HG02571 (cell line): ENCODE measurements around the gene RAD21L1.

Experiments used
- ATAC-seq: cut with Tn5 transposase; IDR thresholded peaks from one replicate; pipeline ENCODE4 v1.9.1; 2021; ENCODE audit warnings: mild to moderate bottlenecking, moderate library complexity; ENCODE audit not compliant: unreplicated experiment

Gene RAD21L1

DNA sequence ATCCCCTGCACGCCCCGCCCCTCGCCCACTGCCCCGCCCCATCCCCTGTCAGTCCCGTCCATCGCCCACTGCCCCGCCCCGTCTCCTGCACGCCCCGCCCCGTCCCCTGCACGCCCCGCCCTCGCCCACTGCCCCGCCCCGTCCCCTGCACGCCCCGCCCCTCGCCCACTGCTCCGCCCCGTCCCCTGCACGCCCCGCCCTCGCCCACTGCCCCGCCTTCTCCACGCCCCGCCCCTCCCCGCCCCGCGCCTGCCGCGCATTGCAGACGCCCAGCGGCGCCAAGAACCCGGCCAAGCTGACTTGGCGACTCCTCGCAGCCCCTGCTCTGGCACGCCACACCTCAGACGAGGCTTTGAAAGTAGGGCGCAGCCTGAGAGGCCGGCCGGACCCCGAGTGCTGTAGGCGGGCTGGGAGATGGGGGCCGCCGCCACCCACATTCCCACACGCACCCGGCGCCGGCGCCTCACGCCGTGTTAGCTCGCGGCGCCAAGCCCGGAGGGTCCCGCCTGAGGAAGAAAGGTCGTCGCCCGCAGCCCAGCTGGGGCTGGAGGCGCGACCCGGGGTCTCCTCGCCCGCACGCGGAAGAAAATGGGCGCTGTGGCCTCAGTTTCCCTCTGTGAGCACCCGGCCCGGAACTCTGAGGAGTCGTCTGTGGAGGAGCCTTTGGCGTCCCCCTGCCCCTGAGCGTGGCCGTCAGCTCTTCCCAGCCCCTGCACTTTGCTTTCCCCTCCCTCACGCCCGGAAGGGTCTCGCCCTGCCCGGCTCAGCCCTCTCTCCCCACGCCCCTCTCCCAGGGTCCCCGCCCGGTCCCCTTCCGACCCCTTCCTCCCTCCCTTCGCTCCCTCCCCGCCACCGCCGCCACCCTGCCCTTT, at the start of gene RAD21L1:
RAD21L1 (plus strand) TSS at position 262 of the 872 bp plus-strand sequence. CDS start 2,410 bp downstream, outside the sequence.
- ATAC-seq: no peak

DNA sequence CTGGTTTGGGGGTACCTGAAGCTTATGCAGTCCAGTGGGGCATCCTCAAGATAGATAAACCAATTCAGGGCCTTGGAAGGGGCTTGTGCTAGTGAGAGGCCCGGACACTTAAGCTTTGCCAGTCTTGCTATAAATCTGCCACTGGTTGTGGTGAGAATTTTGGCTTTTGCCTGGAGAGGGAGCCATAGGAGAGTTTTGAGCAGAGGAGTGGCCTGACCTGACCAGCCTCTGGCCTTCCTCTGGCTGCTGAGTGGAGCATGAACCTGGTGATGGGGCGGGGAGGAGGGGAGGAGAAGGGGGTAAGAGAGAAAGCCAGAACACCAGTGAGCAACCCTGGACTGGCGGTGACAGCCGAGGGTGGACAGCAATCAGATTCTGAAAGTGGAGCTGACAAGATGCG, 48.2 kb upstream of the RAD21L1 start:
- no peak for ATAC-seq

DNA sequence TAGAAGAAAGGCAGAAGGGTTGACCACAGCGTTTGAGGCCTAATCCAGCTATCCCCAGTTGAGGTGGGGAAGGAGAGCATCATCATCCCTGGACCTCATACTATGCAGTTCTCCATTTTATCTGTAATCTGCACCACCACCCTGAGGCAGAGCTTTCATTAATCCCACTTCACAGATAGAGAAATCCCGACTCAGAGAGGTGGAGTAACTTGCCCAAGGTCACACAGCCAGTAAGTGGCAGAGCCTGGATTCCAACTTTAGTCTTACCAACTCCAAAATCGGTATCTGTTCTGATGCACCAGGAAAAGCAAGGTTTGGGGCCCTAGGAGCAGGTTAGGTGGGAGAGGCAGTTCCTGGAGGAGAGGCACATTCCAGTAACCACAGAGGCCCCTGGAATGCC, 47.7 kb upstream of the RAD21L1 start:
- ATAC-seq: no peak

DNA sequence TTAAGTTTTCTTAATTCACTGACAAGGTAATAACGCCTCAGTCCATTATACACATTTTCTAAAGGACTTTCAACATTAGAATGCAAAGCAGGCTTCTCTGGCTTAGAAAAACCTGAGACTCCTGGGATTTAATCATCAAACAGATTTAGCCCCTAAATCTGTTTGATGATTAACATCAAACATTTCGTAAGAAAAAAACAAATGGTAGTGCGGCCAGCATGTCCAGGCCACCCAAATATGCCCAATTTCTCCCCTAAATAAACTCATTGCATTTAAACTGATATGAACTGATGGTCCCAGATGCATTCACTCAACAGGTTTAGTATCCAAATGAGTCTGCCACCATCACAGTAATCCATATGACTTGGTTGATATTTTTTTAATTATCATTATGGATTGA, 47.2 kb upstream of the RAD21L1 start:
- ATAC-seq: no peak

DNA sequence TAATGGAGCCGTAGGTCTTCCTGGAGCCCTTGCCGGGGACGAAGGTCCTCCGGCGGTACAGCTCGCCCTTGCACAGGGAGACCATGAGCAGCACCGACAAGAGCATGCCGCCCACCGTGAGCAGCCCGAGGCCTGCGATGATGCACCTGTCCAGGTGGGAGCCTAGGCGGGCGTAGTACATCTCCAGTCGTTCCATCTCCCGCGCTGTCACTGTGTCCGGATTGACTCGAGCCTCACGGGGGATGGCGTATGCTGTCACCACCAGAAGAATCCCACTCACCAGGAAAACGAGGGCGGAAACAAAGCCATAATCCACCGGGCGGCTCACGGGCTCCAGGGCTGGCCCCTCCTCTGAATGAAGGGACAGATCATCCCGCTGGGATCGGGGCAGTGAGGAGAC, 44.9 kb upstream of the RAD21L1 start:
- no peak for ATAC-seq

DNA sequence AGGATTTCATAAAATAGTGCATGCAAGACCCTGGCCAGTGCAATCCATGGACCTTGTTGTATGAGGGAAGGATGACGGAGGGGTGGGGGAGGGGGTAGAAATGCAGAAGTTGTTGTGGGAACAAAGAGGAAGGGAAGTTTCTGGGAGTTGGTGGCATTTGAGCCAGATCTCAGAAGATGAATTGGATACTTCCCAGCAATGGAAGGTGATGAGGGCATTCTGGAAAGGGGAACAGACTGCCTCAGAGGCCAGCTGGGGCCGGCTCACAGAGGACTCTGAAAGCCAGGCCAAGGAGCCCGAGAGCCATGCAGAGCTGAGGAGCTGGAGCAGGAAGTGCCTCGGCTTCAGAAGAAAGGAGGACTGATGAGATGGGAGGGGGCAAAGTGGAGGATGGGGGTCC, 43.7 kb upstream of the RAD21L1 start:
- ATAC-seq: no peak

DNA sequence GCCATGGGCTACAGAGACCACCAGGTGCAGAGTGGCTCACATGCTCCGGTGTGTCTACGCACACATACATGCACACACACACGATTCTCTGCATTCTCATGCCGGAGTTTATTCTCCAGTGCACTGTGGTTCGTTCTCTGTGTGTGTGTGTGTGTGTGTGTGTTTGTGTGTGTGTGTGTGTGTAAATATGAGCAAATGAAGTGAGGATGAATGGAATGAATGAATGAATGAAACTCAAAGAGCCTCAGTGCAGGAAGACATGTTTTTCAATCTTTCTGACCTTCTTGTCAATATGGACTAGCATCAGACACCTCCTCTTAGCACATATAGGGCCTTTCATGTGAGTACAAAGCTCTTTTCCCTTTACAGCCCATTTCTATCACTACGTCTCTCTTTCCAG, 42.7 kb upstream of the RAD21L1 start:
- no peak for ATAC-seq

DNA sequence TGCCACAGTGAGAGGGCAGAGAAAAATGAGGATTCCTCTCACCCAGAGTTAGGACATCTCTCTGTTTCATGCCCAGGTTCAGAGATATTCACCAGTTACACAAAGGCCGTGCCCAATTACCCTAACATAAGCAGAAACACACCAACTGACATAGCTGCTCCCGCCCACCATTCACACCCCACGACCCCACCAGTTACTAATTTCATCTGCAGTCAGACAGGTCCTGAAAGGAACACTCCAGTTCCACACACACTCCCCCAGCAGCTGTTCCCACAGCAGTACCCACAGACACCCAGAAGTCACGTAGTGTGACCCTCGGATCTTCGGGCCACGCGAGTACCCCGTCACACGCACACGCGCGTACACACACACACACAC, 41.6 kb upstream of the RAD21L1 start:
- no peak for ATAC-seq

DNA sequence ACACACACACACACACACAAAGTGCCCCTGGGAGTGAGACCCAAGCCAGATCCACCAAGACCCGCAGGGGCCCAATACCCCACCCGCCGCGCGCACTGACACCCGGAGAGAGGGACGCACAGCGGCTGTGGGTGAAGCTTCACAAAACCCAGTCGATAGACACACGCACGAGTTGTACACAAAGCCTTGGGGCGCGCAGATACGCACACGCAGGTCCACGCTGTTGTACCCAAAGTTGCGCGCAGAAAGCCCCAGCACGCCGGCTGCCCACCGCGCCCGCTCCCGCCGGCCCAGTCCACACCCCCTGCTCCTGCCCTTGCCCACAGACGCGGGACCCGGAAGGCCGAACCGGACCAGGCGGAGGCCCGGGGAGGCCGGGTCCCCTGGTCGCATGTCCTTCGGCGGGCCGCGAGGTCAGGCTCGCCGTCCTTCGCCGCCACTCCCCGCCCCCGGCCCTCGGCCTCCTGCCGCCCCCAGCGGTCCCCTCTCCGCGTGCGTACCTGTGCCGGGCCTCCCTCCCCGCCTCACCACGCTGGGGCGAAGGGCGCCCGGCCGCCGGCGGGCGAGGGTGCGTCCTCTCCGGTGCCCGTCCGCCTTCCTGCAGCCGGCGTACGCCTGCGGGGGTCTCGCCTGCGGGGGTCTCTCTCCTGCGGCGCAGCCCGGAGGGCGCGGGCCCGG, 41.1 kb upstream of the RAD21L1 start, which contains the start of gene TMEM74B:
TMEM74B (minus strand) TSS at position 344 of the 678 bp plus-strand sequence. CDS start 1,180 bp downstream, outside the sequence.
- no peak for ATAC-seq

DNA sequence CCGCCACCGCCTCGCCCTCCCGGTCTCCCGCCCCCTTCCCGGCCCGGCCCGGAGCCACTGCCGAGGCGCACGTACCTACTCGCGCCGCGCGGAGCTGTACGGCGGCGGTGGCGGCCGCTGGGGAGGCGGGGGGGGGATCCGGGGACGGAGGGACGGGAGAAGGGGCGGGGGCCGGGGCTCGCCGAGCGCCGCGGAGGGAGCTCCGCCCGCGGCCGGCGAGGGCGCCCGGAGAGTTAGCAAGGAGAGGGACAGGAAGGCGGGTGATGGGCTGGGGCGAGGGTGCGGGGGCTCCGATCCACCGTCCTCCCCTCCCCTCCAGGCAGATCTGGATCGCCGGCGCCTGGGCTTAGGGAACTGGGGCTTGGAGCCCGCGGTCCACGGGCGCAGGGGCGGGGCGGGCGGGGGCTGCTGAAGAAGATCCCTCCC, 40.5 kb upstream of the RAD21L1 start:
- ATAC-seq: no peak

DNA sequence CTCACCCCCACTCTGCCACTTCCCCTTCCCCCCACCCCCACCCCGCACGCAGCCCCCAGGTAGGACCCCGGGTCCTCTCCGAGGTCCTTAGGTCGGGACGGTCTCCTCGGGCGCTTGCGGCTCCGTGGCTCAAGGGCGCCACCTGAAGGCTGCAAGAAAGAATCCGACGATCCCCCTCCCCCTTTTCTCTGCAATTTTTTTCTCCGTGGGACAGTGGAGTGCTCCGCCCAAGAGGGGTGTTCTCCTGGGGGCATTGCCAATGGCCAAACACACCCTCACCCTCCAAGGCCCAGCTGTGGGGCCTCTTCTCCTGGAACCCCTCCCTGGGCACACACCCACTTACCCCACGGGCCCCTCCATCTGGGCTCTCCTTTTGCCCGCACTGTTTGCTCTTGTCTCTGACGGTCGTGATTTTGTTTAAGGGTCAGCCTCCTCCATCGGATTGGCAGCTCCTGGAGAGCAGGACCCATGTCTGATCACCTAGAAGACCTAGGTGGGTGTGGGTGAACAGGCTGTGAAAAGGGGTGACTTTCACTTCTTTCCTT, 40.0 kb upstream of the RAD21L1 start:
- ATAC-seq: no peak

DNA sequence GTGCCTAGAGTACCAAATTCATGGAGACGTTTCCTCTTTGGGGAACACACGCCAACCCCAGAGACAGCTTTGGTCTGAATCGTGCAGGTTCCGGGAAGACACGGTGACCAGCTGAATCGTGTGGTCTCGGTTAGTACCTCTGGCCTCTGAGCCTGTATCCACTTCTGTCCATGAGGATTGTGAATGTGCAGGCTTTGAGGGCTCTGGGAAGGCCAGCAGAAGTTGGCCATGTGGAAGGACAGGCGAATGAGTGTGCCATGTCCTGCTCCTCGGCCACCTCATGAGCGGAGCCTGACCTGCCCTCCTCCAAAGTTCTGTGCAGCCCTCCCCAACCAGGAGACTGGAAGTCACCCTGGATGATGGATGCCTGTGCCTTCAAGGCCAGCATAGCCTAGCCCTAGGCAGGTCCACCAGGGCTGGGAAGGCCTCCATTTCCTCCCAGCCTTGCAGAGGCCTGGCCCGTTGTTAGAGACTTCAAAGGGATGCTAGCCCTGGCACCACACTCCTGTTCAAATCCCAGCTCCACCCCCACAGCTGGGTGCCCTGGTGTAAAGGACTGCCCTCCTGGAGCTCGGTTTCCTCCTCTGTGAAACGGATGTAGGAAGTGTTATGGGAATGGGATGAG, 39.4 kb upstream of the RAD21L1 start:
- no peak for ATAC-seq

DNA sequence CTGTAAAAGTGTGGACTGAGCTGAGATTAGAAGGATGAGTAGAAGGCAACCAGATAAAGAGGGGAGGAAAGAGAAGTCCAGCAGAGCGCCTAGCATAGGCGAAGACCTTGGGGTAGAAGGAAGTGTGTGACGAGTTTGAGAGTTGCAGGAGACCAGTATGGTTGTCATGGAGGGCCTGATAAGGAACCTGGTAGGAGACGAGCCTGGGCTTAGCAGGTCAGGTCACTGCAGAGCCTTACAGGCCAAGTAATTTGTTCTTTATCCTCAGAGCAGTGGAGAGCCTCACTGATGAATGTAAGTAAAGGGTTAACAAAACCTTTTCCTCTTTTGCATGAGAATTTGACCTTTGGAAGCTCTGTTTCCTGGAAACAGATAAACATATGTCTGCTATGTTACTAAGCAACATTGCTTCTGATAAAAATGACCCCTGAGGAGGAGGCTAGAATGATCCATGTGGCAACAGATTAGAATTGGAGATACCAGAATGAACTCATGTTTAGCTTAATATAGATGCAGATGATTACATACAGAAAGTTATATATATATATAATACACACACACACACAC, 38.2 kb upstream of the RAD21L1 start:
- no peak for ATAC-seq

DNA sequence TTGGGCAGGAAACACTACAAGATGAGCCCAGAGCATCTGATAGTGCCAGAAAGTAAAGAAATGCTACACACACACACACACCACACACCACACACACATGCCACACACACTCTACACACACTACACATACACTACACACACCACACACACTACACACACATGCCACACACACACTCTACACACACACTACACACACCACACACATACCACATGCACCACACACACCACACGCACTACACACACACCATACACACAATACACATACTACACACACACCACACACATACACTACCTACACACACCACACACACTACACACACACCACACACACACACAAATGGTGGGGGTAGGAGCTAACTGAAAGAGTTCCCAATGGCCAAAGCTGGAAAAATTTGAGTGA, 37.5 kb upstream of the RAD21L1 start:
- ATAC-seq: no peak

DNA sequence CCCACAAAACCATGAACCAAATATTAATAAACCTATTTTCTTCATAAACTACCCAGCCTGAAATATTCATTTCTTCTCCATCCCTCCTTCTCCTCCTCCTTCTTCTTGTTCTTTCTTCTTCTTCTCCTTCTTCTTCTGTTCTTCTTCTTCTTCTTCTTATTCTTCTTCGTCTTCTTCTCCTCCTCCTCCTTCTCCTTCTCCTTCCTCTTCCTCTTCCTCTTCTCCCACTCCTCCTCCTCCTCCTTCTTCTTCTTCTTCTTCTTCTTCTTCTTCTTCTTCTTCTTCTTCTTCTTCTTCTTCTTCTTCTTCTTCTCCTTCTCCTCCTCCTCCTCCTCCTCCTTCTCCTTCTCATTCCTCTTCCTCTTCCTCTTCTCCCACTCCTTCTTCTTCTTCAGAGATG, 36.0 kb upstream of the RAD21L1 start:
- no peak for ATAC-seq

DNA sequence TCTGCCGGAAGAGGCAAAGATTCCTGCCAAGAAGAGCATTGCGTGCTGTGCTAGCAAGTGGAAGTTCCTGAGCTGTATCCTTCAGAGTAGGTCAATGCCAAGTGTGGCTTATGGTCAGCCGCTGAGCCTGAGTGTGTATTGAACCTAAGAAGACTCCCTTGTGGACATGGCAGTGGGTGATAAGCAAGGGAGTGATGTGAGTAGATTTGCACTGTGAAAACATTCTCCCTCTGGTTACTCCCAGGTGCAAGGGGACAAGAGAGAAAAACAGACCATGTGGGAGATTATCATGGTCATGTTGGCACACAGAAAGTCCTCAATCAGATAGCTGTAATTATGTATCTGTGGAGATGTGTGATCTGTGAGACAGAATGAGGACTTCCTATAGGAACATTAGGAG, 35.0 kb upstream of the RAD21L1 start:
- ATAC-seq: no peak

DNA sequence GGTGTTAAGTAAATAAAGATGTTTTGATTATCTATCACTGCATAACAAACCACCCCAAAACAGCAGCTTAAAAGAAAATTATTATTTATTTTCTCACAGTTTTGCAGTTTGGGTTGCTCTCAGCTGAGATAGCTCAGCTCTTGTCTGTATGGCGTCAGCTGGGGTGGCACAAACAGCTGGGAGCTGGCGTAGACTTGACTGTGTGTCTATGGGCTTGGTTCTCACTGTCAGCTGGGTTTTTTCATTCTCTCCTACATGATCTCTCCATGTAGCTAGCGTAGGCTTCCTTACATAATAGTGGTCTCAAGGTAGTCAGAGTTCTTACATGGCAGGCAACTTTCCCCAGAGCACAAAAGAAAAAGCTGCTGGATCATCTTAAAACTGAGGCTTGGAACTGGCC, 34.5 kb upstream of the RAD21L1 start:
- ATAC-seq: no peak

DNA sequence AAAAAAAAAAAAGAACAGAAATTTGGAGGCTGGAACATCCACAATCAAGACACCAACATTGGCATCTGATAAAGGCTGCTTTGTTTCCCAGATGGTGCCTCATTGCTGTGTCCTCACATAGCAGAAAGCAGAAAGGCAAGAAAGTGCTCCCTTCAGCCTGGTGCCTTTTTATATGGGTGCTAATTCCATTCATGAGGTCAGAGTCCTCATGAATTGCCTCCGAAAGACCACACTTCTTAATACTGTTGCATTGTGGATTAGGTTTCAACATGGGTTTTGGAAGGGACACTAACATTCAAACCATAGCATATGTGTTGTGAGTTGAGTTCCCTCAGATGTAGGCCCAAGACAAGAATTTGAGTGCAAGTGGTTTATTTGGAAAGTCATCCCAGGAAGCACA, 30.6 kb upstream of the RAD21L1 start:
- ATAC-seq: no peak

DNA sequence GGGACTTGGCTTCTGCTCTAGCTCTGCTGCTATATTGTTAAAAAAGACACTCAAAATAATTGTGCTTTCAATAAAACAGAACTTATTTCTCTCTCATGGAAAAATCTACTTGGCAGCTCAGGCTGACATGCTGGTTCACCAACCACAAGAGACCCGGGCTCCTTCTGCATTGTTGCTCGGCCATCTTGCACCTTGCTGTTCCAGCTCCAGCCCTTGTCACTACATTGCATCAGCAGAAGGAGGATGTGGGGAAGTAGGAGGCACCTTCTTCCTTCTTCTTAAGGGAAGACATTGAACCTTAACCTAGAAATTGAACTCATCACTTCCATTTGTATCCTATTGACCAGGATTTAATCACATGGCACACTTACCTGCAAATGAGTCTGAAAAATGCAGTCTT, 29.2 kb upstream of the RAD21L1 start:
- no peak for ATAC-seq

DNA sequence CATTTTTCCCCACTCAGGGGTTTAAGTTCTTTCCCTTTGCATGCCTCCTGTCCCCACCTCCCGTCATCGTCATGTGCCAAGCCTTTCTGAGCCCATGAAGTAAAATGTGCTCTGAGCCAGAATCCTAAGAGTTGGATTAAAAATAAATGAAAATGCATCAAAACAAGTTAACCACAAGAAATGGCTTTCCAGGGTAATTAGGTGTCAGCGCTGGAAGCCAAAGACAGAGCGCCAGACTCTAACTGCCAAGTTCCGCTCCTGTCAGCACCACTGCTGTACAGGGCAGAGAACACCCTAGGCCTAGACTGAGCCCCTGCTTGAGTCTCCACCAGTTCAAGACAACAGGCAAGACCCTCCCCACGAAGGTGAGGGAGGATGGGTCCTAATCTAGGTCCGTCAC, 28.0 kb upstream of the RAD21L1 start:
- ATAC-seq: no peak

DNA sequence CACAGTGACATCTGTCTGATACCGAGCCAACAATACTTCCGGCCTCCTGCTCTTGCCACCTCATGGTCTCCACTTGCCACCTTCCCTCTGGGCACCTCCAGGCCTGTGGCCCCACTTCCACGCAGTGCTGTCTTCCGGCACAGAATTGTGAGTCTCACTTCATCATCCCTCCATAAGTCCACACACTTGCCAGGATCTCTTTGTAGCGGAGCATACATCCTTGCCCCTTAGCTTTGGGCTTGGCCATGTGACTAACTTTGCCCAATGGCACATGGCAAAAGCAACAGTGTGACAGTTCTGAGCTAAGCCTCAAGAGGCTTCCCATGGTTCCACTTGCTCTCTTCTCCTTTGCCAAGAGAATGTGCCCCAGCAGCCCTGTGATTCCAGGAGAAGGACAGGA, 27.1 kb upstream of the RAD21L1 start:
- no peak for ATAC-seq
